ENCODE results near the gene VCX2.
"Not testable (repeated sequence)": the region's sequence is repeated elsewhere in the genome, so short reads cannot be mapped to it uniquely, and the experiment has no call there.

VCX2 gene

DNA sequence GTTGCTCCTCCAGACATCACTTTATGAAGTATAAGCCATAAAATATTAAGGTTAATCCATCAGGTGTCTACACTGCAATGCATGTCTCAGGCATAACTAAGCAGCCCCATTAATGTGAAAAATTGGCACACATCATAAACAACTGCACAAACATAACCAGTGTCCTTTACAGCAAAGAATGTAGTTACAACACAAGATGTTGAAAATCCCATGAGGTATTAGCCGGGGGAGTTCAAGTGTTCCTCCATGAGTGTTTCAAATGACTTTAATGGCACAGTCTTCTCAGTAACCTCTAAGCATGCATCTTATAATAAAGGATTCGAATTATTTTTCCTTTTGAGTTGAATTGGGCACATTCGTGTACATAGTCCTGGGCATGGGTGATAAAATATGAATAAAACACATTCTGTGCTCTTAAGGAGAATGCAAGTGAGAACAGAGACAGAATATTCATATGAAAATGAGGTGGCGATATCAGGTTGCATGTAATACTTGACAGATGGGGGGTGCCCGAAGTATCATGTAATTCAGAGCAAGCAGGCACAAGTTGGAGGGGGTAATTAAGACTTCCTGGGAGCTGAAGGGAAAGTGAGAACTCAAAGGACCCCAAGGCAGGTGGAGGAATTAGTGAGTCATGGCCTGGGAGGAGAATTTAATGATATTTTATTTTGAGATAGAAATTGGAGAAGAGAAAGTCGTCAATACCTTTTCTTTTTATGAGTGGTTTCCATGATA lies 18.2 kb upstream of the VCX2 start:
- ATAC-seq (ENCODE audit: low read depth) (no peak), DNase-seq (ENCODE audit: low spot score) (no peak)
- no peak overlapping the region for H3K4me3 ChIP-seq (ENCODE audit: severe bottlenecking)
- H3K27me3 ChIP-seq (ENCODE audit: insufficient read depth, poor library complexity, severe bottlenecking): no peaks in the 10 kb centered on the region
- H3K27ac ChIP-seq (ENCODE audit: poor library complexity, severe bottlenecking): peak overlapping the region; percentile 54
- no peaks in the 10 kb centered on the region for H3K9me3 ChIP-seq (ENCODE audit: severe bottlenecking)
- H3K4me1 ChIP-seq (ENCODE audit: insufficient read depth, poor library complexity, severe bottlenecking): peaks cover 28% of the 10 kb centered on the region
- TF ChIP-seq, protein P1, sequence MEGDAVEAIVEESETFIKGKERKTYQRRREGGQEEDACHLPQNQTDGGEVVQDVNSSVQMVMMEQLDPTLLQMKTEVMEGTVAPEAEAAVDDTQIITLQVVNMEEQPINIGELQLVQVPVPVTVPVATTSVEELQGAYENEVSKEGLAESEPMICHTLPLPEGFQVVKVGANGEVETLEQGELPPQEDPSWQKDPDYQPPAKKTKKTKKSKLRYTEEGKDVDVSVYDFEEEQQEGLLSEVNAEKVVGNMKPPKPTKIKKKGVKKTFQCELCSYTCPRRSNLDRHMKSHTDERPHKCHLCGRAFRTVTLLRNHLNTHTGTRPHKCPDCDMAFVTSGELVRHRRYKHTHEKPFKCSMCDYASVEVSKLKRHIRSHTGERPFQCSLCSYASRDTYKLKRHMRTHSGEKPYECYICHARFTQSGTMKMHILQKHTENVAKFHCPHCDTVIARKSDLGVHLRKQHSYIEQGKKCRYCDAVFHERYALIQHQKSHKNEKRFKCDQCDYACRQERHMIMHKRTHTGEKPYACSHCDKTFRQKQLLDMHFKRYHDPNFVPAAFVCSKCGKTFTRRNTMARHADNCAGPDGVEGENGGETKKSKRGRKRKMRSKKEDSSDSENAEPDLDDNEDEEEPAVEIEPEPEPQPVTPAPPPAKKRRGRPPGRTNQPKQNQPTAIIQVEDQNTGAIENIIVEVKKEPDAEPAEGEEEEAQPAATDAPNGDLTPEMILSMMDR (IDR thresholded peaks at IDR 0.05; ENCODE audit: poor library complexity, severe bottlenecking): no peak
- H3K36me3 ChIP-seq (ENCODE audit: low read depth): no peaks in the 10 kb centered on the region

DNA sequence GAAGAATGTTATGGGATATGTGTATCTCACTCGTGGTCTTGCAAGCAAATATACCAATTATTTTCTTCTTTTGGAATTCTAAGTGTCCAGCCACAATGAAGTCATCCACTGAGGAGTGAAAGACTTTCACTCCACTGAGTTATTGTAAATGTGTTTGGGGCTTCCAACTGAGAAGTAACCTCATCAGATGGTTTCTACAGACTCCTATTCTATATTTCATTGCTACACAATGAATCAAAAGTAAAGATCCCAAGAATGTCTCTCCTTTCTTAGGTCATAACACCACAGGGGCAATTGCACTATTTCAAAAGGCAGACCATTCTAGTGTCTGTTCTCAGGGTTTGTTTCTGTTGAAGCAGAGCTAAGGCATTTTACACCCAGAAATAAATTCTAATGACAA lies 12.3 kb upstream of the VCX2 start:
- Histone ChIP-seq H3K9me3 (ENCODE audit: severe bottlenecking) (no peaks in the 10 kb centered on the region), H3K27ac (ENCODE audit: poor library complexity, severe bottlenecking) (no peak overlapping the region), H3K4me1 (ENCODE audit: insufficient read depth, poor library complexity, severe bottlenecking) (no peaks in the 10 kb centered on the region), H3K36me3 (ENCODE audit: low read depth) (no peaks in the 10 kb centered on the region), H3K27me3 (ENCODE audit: insufficient read depth, poor library complexity, severe bottlenecking) (no peaks in the 10 kb centered on the region), H3K4me3 (ENCODE audit: severe bottlenecking) (no peak overlapping the region)
- TF ChIP-seq, protein P1 (IDR thresholded peaks at IDR 0.05; ENCODE audit: poor library complexity, severe bottlenecking): no peak
- DNase-seq (ENCODE audit: low spot score) (no peak), ATAC-seq (ENCODE audit: low read depth) (no peak)

DNA sequence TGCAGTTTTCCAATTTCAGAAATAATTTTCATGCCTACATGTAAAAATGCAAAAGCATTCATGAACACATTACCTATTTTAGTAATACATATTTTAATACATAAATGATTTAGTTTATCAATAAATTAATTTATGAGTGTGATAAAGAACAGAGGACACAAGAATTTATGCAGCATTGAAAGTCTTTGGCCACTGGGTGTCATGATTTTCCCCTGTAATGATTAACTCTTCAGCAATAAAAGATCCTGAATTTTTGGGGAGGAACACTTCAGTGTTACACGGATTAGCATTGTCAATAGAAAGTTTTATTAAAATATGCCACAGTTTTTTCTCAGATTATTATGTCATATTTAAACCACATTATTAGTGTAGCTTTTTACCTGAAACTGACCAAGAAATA lies 8.6 kb upstream of the VCX2 start:
- H3K36me3 ChIP-seq (ENCODE audit: low read depth): no peaks in the 10 kb centered on the region
- TF ChIP-seq, protein P1 (IDR thresholded peaks at IDR 0.05; ENCODE audit: poor library complexity, severe bottlenecking): peak; percentile 35
- H3K4me3 ChIP-seq (ENCODE audit: severe bottlenecking): no peak overlapping the region
- no peaks in the 10 kb centered on the region for H3K27me3 ChIP-seq (ENCODE audit: insufficient read depth, poor library complexity, severe bottlenecking)
- no peak overlapping the region for H3K27ac ChIP-seq (ENCODE audit: poor library complexity, severe bottlenecking)
- DNase-seq (ENCODE audit: low spot score) (no peak), ATAC-seq (ENCODE audit: low read depth) (no peak)
- no peaks in the 10 kb centered on the region for H3K9me3 ChIP-seq (ENCODE audit: severe bottlenecking)
- no peaks in the 10 kb centered on the region for H3K4me1 ChIP-seq (ENCODE audit: insufficient read depth, poor library complexity, severe bottlenecking)

DNA sequence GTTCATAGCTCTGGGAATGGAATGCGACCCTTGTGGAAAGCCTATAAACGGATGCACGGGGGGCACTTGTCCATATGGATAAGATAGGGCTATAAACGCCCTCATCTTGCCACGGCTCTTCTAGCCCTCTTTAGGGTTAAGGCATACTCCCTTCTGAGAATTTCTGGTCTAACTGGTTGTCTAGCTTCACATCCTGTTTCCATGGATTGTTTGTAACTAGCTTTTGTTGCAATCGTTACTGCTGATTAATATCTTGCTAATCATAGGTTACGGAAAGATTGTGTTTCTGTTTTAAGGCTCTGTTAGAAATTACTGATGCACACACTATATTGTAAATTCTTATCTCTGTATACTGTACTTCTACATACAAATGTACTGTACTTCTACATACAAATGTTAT lies 17.1 kb downstream of the VCX2 start:
- H3K27me3 ChIP-seq (ENCODE audit: insufficient read depth, poor library complexity, severe bottlenecking); H3K9me3 ChIP-seq (ENCODE audit: severe bottlenecking); ATAC-seq (ENCODE audit: low read depth); H3K36me3 ChIP-seq (ENCODE audit: low read depth); DNase-seq (ENCODE audit: low spot score); H3K4me1 ChIP-seq (ENCODE audit: insufficient read depth, poor library complexity, severe bottlenecking); H3K27ac ChIP-seq (ENCODE audit: poor library complexity, severe bottlenecking); H3K4me3 ChIP-seq (ENCODE audit: severe bottlenecking): not testable (repeated sequence)

DNA sequence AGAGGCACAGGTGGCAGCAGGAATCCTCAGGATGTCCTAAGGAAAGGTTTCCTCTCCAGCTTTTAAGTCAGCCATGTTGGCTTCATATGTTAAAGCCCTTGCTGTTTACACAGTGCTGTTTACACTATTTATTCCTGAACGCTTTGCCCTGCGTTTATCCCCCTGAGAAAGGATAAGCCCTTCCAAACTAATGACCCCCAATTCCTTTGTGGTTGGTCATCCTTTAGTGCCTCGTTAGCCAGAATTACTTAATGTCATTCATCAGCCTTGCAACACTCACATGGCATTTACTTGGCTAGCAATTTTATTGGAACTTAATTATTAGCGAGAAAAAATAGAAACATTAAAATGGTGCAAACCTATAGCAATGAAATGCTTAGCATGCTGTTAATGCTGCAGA lies 23.8 kb downstream of the VCX2 start:
- no peaks in the 10 kb centered on the region for H3K9me3 ChIP-seq (ENCODE audit: severe bottlenecking)
- TF ChIP-seq, protein P1 (IDR thresholded peaks at IDR 0.05; ENCODE audit: poor library complexity, severe bottlenecking): no peak
- no peak overlapping the region for H3K4me3 ChIP-seq (ENCODE audit: severe bottlenecking)
- H3K4me1 ChIP-seq (ENCODE audit: insufficient read depth, poor library complexity, severe bottlenecking): no peaks in the 10 kb centered on the region
- no peaks in the 10 kb centered on the region for H3K36me3 ChIP-seq (ENCODE audit: low read depth)
- no peak overlapping the region for H3K27ac ChIP-seq (ENCODE audit: poor library complexity, severe bottlenecking)
- H3K27me3 ChIP-seq (ENCODE audit: insufficient read depth, poor library complexity, severe bottlenecking): no peaks in the 10 kb centered on the region
- DNase-seq (ENCODE audit: low spot score) (no peak), ATAC-seq (ENCODE audit: low read depth) (no peak)
